ENCODE results near the gene PRIM2.
"Not testable (repeated sequence)": the region's sequence is repeated elsewhere in the genome, so short reads cannot be mapped to it uniquely, and the experiment has no call there.

DNA sequence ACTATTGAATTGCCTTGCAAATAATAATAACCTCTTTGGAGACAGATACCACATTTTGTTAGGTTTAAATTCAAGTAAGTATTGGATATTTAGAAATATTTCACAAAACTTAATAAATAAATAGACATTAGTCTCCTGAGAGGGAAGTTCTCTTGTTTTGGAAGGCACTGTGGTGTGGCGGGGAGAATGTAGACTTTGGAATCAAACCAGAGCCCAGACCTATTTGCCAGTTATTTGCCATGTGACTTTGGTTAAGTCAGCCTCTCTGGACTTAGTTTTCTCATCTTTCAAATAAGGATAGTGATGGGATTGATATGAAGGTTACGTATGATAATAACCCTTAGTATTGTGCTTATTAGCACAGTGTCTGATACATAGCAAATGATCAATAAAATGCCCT is 240.4 kb downstream of the PRIM2 start:
- TF ChIP-seq POLR2A (IDR thresholded peaks at IDR 0.05; ENCODE audit: low read length), result not testable (repeated sequence)
- TF ChIP-seq, protein P1, sequence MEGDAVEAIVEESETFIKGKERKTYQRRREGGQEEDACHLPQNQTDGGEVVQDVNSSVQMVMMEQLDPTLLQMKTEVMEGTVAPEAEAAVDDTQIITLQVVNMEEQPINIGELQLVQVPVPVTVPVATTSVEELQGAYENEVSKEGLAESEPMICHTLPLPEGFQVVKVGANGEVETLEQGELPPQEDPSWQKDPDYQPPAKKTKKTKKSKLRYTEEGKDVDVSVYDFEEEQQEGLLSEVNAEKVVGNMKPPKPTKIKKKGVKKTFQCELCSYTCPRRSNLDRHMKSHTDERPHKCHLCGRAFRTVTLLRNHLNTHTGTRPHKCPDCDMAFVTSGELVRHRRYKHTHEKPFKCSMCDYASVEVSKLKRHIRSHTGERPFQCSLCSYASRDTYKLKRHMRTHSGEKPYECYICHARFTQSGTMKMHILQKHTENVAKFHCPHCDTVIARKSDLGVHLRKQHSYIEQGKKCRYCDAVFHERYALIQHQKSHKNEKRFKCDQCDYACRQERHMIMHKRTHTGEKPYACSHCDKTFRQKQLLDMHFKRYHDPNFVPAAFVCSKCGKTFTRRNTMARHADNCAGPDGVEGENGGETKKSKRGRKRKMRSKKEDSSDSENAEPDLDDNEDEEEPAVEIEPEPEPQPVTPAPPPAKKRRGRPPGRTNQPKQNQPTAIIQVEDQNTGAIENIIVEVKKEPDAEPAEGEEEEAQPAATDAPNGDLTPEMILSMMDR (IDR thresholded peaks at IDR 0.05), result not testable (repeated sequence)
- TF ChIP-seq, protein P2, sequence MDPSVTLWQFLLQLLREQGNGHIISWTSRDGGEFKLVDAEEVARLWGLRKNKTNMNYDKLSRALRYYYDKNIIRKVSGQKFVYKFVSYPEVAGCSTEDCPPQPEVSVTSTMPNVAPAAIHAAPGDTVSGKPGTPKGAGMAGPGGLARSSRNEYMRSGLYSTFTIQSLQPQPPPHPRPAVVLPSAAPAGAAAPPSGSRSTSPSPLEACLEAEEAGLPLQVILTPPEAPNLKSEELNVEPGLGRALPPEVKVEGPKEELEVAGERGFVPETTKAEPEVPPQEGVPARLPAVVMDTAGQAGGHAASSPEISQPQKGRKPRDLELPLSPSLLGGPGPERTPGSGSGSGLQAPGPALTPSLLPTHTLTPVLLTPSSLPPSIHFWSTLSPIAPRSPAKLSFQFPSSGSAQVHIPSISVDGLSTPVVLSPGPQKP (IDR thresholded peaks at IDR 0.05; ENCODE audit: low read depth, low read length), result not testable (repeated sequence)

Measured in A549 (cell line).